H9 (cell line): Measurements from ENCODE around the gene QRICH2. TPM values are rescaled to one million over a fixed set of nuclear protein-coding genes. Genes with fewer than 3 reads are reported as not detected.

ENCODE experiments used
- DNase-seq: peaks from one replicate; pipeline ENCODE4 v3.0.0-alpha.2; 2017
- H2AFZ ChIP-seq: one replicate; pipeline ENCODE4 v1.6.1; 2013; ENCODE audit warnings: mild to moderate bottlenecking, low read length, control low read depth, moderate library complexity
- H2AK5ac ChIP-seq: 2 replicates; pipeline ENCODE4 v1.6.1; 2013; ENCODE audit warnings: low read length, control low read depth, mixed read lengths; ENCODE audit not compliant: insufficient read length
- H2BK120ac ChIP-seq: one replicate; pipeline ENCODE4 v1.6.1; 2013; ENCODE audit warnings: low read depth, mild to moderate bottlenecking, low read length, control low read depth, inconsistent platforms; ENCODE audit not compliant: poor library complexity, severe bottlenecking
- H2BK12ac ChIP-seq: 2 replicates; pipeline ENCODE4 v1.6.1; 2013; ENCODE audit warnings: low read length, control low read depth, mixed read lengths, low read depth; ENCODE audit not compliant: insufficient read length
- H2BK15ac ChIP-seq: 2 replicates; pipeline ENCODE4 v1.6.1; 2013; ENCODE audit warnings: low read depth, low read length, control low read depth
- H2BK20ac ChIP-seq: one replicate; pipeline ENCODE4 v1.6.1; 2013; ENCODE audit warnings: low read depth, mild to moderate bottlenecking, low read length, control low read depth, inconsistent platforms; ENCODE audit not compliant: poor library complexity, severe bottlenecking
- H2BK5ac ChIP-seq: 2 replicates; pipeline ENCODE4 v1.6.1; 2013; ENCODE audit warnings: low read length, control low read depth, mixed read lengths; ENCODE audit not compliant: insufficient read length
- H3K14ac ChIP-seq: 2 replicates; pipeline ENCODE4 v1.6.1; 2013; ENCODE audit warnings: low read length, control low read depth; ENCODE audit not compliant: insufficient read depth
- H3K18ac ChIP-seq: 2 replicates; pipeline ENCODE4 v1.6.1; 2013; ENCODE audit warnings: low read depth, mild to moderate bottlenecking, mixed read lengths, low read length, control low read depth; ENCODE audit not compliant: insufficient read length
- H3K23ac ChIP-seq: 2 replicates; pipeline ENCODE4 v1.6.1; 2013; ENCODE audit warnings: low read length, control low read depth, mixed read lengths, low read depth; ENCODE audit not compliant: insufficient read length
- H3K23me2 ChIP-seq: 2 replicates; pipeline ENCODE4 v1.6.1; 2013; ENCODE audit warnings: low read depth, mild to moderate bottlenecking, mixed read lengths, low read length, control low read depth; ENCODE audit not compliant: insufficient read length, poor library complexity, severe bottlenecking
- H3K27ac ChIP-seq: 2 replicates; pipeline ENCODE4 v1.5.1; 2013; ENCODE audit warnings: low read length, control low read depth, mixed read lengths, low read depth; ENCODE audit not compliant: insufficient read length
- H3K27me3 ChIP-seq: 2 replicates; pipeline ENCODE4 v1.6.1; 2013; ENCODE audit warnings: low read length, control low read depth, inconsistent platforms; ENCODE audit not compliant: insufficient read depth
- H3K4ac ChIP-seq: 2 replicates; pipeline ENCODE4 v1.6.1; 2013; ENCODE audit warnings: low read depth, mild to moderate bottlenecking, control low read depth, inconsistent platforms, low read length, moderate library complexity
- H3K4me1 ChIP-seq: 2 replicates; pipeline ENCODE4 v1.6.1; 2013; ENCODE audit warnings: low read length, control low read depth, inconsistent platforms; ENCODE audit not compliant: insufficient read depth
- H3K4me2 ChIP-seq: 2 replicates; pipeline ENCODE4 v1.6.1; 2013; ENCODE audit warnings: low read length, control low read depth, mixed read lengths; ENCODE audit not compliant: insufficient read length, insufficient read depth
- H3K56ac ChIP-seq: 2 replicates; pipeline ENCODE4 v1.6.1; 2013; ENCODE audit warnings: low read depth, mild to moderate bottlenecking, mixed read lengths, low read length, control low read depth; ENCODE audit not compliant: insufficient read length
- H3K79me1 ChIP-seq: 2 replicates; pipeline ENCODE4 v1.6.1; 2013; ENCODE audit warnings: low read depth, mild to moderate bottlenecking, moderate library complexity, low read length, control low read depth, inconsistent platforms; ENCODE audit not compliant: insufficient read depth, poor library complexity, severe bottlenecking
- H3K79me2 ChIP-seq: 2 replicates; pipeline ENCODE4 v1.6.1; 2013; ENCODE audit warnings: low read length, control low read depth, inconsistent platforms; ENCODE audit not compliant: insufficient read depth
- H3K9ac ChIP-seq: 2 replicates; pipeline ENCODE4 v1.6.1; 2013; ENCODE audit warnings: low read length, control low read depth, mixed read lengths; ENCODE audit not compliant: insufficient read length; ENCODE audit errors: extremely low read depth
- H3K9me3 ChIP-seq: one replicate; pipeline ENCODE4 v1.6.1; 2013; ENCODE audit warnings: low read depth, low read length, inconsistent platforms; ENCODE audit not compliant: control insufficient read depth
- H3T11ph ChIP-seq: one replicate; pipeline ENCODE4 v1.6.1; 2013; ENCODE audit warnings: mild to moderate bottlenecking, low read length, control low read depth, inconsistent platforms
- H4K20me1 ChIP-seq: one replicate; pipeline ENCODE4 v1.6.1; 2013; ENCODE audit not compliant: control insufficient read depth, insufficient read length, insufficient read depth
- H4K5ac ChIP-seq: 2 replicates; pipeline ENCODE4 v1.6.1; 2013; ENCODE audit warnings: low read depth, mild to moderate bottlenecking, mixed read lengths, low read length, control low read depth; ENCODE audit not compliant: insufficient read length
- H4K8ac ChIP-seq: replicated peaks from 2 replicates; pipeline ENCODE4 v1.6.1; 2013; ENCODE audit warnings: low read length, control low read depth, mixed read lengths, low read depth; ENCODE audit not compliant: insufficient read length
- H4K91ac ChIP-seq: 2 replicates; pipeline ENCODE4 v1.6.1; 2013; ENCODE audit warnings: low read depth, mild to moderate bottlenecking, moderate library complexity, mixed read lengths, low read length, control low read depth; ENCODE audit not compliant: insufficient read length
- H3K27ac Mint-ChIP-seq, 3 experiments: 2 replicates in 2 of 3; 3 replicates in 1 of 3; pipeline ENCODE4 v1.8.0; 2020 to 2021; ENCODE audit warnings: mixed read lengths in 3 of 3, mild to moderate bottlenecking in 1 of 3, moderate library complexity in 1 of 3
- H3K27me3 Mint-ChIP-seq: 2 replicates; pipeline ENCODE4 v1.8.0; 2021; ENCODE audit warnings: low read depth, mild to moderate bottlenecking, moderate library complexity, mixed read lengths
- H3K36me3 Mint-ChIP-seq, 3 experiments: 2 replicates in 2 of 3; 3 replicates in 1 of 3; pipeline ENCODE4 v1.8.0; 2020 to 2021; ENCODE audit warnings: low read depth in 3 of 3, mixed read lengths in 3 of 3; ENCODE audit not compliant: insufficient read depth in 1 of 3
- H3K4me1 Mint-ChIP-seq, 2 experiments: 2 replicates each; pipeline ENCODE4 v1.8.0; 2020; ENCODE audit warnings: mixed read lengths in 2 of 2
- H3K4me3 Mint-ChIP-seq, 2 experiments: 2 replicates in 1 of 2; 3 replicates in 1 of 2; pipeline ENCODE4 v1.8.0; 2020 to 2021; ENCODE audit warnings: mild to moderate bottlenecking in 2 of 2, mixed read lengths in 2 of 2, moderate library complexity in 1 of 2
- H3K9me3 Mint-ChIP-seq, 2 experiments: 2 replicates in 1 of 2; 3 replicates in 1 of 2; pipeline ENCODE4 v1.8.0; 2020; ENCODE audit warnings: mild to moderate bottlenecking in 2 of 2, mixed read lengths in 2 of 2, moderate library complexity in 1 of 2
- WGBS: extraction: QIAGEN DNeasy Blood & Tissue Kit; methylation state at CpG from one replicate; pipeline ENCODE4 v1.1.7; 2013; ENCODE audit warnings: missing lambda C conversion rate, low lambda C conversion rate, mixed read lengths; ENCODE audit not compliant: insufficient read length; ENCODE audit errors: extremely low coverage; 5-methylcytosine and 5-hydroxymethylcytosine counted together
- total RNA-seq: library from RNA; stranded (reverse); gene quantifications from 2 replicates; pipeline ENCODE4 v1.2.1, GENCODE V29; 2021
- TF ChIP-seq, protein P1 (sequence below): fragments of 200-600 bp; sonication (generic); conservative IDR thresholded peaks from 3 replicates; pipeline ENCODE4 v1.8.0; 2021; ENCODE audit warnings: antibody characterized with exemption, mild to moderate bottlenecking

Gene QRICH2
- total RNA-seq, 1 experiment from 2014 or later, result 3.2 TPM

DNA sequence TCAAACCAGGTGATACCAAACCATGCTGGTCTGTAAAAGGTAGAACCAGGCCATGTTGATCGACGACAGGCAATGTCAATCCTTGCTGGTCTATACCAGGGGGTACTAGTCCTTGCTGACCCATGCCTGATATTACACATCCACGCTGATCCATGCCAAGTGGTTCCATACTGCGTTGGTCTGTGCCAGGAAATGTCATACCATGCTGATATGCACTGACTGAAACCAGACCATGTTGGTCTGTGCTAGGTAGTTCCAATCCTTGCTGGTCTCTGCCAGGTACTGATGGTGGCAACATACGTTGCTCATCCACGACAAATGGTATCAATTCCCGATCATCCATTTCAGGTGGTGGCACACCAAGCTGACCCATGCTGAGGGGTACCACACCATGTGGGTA, 15.0 kb downstream of the QRICH2 start:
- no peak overlapping the region for H4K5ac ChIP-seq
- no peaks in the 10 kb centered on the region for H3K27me3 ChIP-seq
- H2BK5ac ChIP-seq, result no peak overlapping the region
- H3K27ac ChIP-seq, result no peak overlapping the region
- H2AFZ ChIP-seq, result no peak overlapping the region
- no peak overlapping the region for H3K14ac ChIP-seq
- H2BK20ac ChIP-seq, result no peak overlapping the region
- H4K20me1 ChIP-seq, result no peaks in the 10 kb centered on the region
- no peaks in the 10 kb centered on the region for H3K79me2 ChIP-seq
- no peak overlapping the region for H3T11ph ChIP-seq
- Mint-ChIP-seq H3K36me3 (peaks cover 0 to 2% (median 0%) of the 10 kb centered on the region in 3 experiments; a peak in 3 of 7 replicates), H3K27me3 (no peaks in the 10 kb centered on the region), H3K4me3 (no peak overlapping the region), H3K9me3 (no peaks in the 10 kb centered on the region), H3K27ac (no peak overlapping the region), H3K4me1 (no peaks in the 10 kb centered on the region)
- H2BK12ac ChIP-seq, result no peak overlapping the region
- no peak overlapping the region for H2AK5ac ChIP-seq
- H3K56ac ChIP-seq, result no peak overlapping the region
- H2BK15ac ChIP-seq, result no peak overlapping the region
- no peak overlapping the region for H4K91ac ChIP-seq
- no peak overlapping the region for H3K4ac ChIP-seq
- DNase-seq, result no peak
- no peak overlapping the region for H2BK120ac ChIP-seq
- no peaks in the 10 kb centered on the region for H3K79me1 ChIP-seq
- no CpG with 5 or more reads among the region's 7 CpGs for WGBS
- H3K23ac ChIP-seq, result no peak overlapping the region
- no peaks in the 10 kb centered on the region for H3K9me3 ChIP-seq
- H3K4me1 ChIP-seq, result no peaks in the 10 kb centered on the region
- H3K9ac ChIP-seq, result no peak overlapping the region
- H3K23me2 ChIP-seq, result no peaks in the 10 kb centered on the region
- H3K18ac ChIP-seq, result no peak overlapping the region
- no peak overlapping the region for H4K8ac ChIP-seq
- no peak overlapping the region for H3K4me2 ChIP-seq
- TF ChIP-seq, protein P1, sequence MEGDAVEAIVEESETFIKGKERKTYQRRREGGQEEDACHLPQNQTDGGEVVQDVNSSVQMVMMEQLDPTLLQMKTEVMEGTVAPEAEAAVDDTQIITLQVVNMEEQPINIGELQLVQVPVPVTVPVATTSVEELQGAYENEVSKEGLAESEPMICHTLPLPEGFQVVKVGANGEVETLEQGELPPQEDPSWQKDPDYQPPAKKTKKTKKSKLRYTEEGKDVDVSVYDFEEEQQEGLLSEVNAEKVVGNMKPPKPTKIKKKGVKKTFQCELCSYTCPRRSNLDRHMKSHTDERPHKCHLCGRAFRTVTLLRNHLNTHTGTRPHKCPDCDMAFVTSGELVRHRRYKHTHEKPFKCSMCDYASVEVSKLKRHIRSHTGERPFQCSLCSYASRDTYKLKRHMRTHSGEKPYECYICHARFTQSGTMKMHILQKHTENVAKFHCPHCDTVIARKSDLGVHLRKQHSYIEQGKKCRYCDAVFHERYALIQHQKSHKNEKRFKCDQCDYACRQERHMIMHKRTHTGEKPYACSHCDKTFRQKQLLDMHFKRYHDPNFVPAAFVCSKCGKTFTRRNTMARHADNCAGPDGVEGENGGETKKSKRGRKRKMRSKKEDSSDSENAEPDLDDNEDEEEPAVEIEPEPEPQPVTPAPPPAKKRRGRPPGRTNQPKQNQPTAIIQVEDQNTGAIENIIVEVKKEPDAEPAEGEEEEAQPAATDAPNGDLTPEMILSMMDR, result no peak
